Measurements from ENCODE around the gene NPPC.

The NPPC gene

GRCh38 chr2:231975001-231975400 lies 48.8 kb upstream of the NPPC start (continued):
- no peak for TF ChIP-seq ZNF211 (tag by site-specific recombination; IDR thresholded peaks at IDR 0.05; ENCODE audit: low read depth)
- no peak for TF ChIP-seq ZNF837 (tag by site-specific recombination; IDR thresholded peaks at IDR 0.05)
- no peak for TF ChIP-seq ZNF146 (tag by site-specific recombination; IDR thresholded peaks at IDR 0.05)

- no peaks in the 10 kb centered on the region for H3K4me1 ChIP-seq (ENCODE audit: control insufficient read depth, insufficient read depth, low read length)
- no peaks in the 10 kb centered on the region; a peak in 1 of 3 replicates for H3K36me3 ChIP-seq (ENCODE audit: control insufficient read depth in 2 of 2, insufficient read depth in 1 of 2, low read length in 2 of 2)
- TF ChIP-seq PRDM6 (tag by site-specific recombination; IDR thresholded peaks at IDR 0.05) (no peak), SETDB1 (IDR thresholded peaks at IDR 0.05; ENCODE audit: insufficient read length, low read length) (no peak), GLI4 (tag by site-specific recombination; IDR thresholded peaks at IDR 0.05) (no peak)
- H3K27ac ChIP-seq (ENCODE audit: extremely low read depth, low read depth, low read length), result no peak overlapping the region
- ChIA-PET CTCF (interaction anchor here (0.5 kb wide), 1 partner anchor 16 kb away, joined by 3 read pairs; no protein-coding TSS in a partner anchor), POLR2A (no interaction called here)
- H3K4me3 ChIP-seq (ENCODE audit: low read depth, low read length), result no peak overlapping the region
- no peaks in the 10 kb centered on the region for H3K9me3 ChIP-seq (ENCODE audit: control insufficient read depth, insufficient read depth, low read depth, low read length)
These were observed 44.3 kb upstream of the NPPC start for GRCh38 chr2:231970461-231970860.

- Histone ChIP-seq H3K36me3 (ENCODE audit: control insufficient read depth in 2 of 2, insufficient read depth in 1 of 2, low read length in 2 of 2) (no peaks in the 10 kb centered on the region; a peak in 1 of 3 replicates), H3K4me1 (ENCODE audit: control insufficient read depth, insufficient read depth, low read length) (no peaks in the 10 kb centered on the region)
These were observed 42.6 kb upstream of the NPPC start for GRCh38 chr2:231968820-231969219.

More at GRCh38 chr2:231968820-231969219, 42.6 kb upstream of the NPPC start:
- no peaks in the 10 kb centered on the region for H3K9me3 ChIP-seq (ENCODE audit: control insufficient read depth, insufficient read depth, low read depth, low read length)
- no peak overlapping the region for H3K27ac ChIP-seq (ENCODE audit: extremely low read depth, low read depth, low read length)
- ChIA-PET POLR2A (interaction anchor here (0.6 kb wide), 1 partner anchor 1543 kb away, joined by 3 read pairs; no protein-coding TSS in a partner anchor), CTCF (interaction anchor here (0.7 kb wide), 1 partner anchor 553 kb away, joined by 4 read pairs; no protein-coding TSS in a partner anchor)
- TF ChIP-seq ZNF324 (tag by site-specific recombination; IDR thresholded peaks at IDR 0.05) (no peak), ZNF18 (tag by site-specific recombination; IDR thresholded peaks at IDR 0.05) (no peak), TRIM28 (IDR thresholded peaks at IDR 0.05; ENCODE audit: borderline replicate concordance, low read length) (peak; percentile 50; the same call in 1 of the 2 replicates), ZNF2 (tag by site-specific recombination; IDR thresholded peaks at IDR 0.05) (no peak), ZNF302 (tag by site-specific recombination; IDR thresholded peaks at IDR 0.05; ENCODE audit: low read depth) (no peak), SETDB1 (IDR thresholded peaks at IDR 0.05; ENCODE audit: insufficient read length, low read length) (peak; percentile 80), EGR2 (tag by site-specific recombination; IDR thresholded peaks at IDR 0.05; ENCODE audit: low read depth) (no peak), HIC1 (tag by site-specific recombination; IDR thresholded peaks at IDR 0.05) (no peak), CTCF (tag by site-specific recombination; IDR thresholded peaks at IDR 0.05) (no peak)
- no peak overlapping the region for H3K4me3 ChIP-seq (ENCODE audit: low read depth, low read length)

All from HEK293 (cell line).